SKM-1 treated with dmso at 0.1 percent for 144 hours (cell line): ENCODE measurements around the gene TGFBR3L.
"Not testable (repeated sequence)": the region's sequence is repeated elsewhere in the genome, so short reads cannot be mapped to it uniquely, and the experiment has no call there.

Source experiments
- DNase-seq: peaks from one replicate; lab custom pipeline; 2025; ENCODE audit not compliant: unreplicated experiment; lab: John Stamatoyannopoulos, UW

The TGFBR3L gene

DNA sequence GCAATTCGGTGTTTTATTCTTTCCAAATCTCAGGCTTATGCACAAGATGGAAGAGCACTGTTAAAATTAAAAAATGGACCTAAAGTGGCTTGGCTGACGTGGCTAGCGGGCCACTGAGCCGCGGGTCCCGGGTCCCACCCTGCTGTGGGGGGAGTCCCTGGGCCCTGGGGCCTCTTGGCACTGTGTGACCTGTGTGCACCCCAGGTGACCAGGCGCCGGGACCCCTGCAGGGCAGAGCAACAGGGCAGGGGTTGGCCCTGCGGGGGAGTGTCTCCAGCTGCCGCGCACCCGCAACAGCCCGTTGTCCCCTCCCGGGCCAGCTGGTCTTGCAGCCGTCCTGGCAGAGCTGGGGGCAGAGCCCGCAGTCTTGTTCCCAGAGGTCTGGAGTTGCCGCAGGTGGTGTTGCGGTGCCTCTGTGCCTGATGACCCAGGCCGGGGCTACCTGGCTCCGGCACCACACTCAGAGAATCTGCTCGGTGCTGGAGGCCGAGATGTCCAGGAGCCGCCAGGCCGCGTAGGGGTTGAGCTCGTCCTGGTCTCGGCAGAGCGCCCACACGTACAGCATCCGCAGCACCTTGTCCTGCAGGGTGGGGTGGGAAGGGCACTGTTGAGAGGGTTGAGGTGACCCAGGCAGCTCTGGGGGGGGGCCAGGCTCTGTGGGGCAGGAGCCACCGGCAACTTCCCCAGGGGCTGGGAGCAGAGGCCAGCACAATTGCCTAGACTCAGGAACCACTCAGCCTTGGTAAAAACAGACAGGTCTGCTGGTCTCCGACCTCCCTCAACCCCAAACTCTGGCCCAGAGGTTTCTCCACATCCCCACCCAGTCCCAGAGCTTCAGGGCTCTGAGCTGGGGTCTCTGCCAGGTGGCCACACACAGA is 12.3 kb downstream of the TGFBR3L start:
- no peak for DNase-seq

DNA sequence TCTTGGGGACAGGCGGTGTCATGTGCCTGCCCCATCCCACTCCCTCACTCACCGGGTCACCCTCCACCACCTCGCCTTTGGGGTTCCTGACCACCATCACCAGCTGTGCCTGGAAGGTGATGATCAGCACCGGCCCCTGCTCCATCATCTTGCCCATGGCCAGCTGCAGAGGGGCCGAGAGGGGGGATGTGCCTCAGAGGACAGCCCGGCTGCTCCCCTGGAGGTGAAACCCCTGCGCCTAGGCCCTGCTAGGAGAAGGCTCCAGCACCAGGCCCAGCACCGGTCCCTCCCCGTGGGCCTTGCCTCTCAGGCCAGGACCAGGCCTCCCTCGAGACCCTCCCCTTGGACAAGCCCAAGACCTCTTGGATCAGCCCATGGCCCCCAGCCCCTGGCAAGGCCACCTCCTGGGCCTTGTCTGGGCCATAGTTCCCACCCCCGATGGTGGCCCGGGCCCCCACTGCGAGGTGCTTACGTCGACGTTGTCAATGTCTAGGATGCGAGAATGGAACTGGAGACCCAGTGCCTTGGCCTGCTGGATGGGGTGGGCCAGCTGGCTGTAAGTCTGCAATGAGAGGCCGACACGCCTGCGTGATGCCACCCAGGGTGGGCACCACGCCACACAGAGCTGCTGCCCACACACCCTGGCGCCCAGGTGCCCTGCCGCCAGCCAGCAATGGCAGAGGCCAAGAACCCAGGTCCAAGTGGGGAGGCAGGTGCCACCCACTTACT is 13.1 kb downstream of the TGFBR3L start:
- DNase-seq: no peak

DNA sequence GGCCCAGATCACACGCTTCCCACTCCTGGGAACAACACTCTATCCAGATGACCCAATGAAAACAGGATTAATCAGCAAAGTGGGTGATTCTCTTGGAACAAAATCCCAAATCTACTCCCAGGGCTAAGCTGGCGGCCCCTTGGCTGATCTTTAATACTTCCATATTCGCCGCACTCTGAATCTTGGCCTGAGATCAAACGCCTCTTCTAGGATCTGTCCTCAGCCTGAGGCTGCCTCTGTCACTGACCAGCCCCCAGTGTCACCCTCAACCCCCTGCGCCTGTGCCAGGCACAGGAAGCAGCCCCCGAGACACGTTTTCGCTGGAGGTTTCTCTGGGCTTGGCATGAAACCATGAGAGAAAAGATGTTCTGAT is 13.7 kb downstream of the TGFBR3L start:
- no peak for DNase-seq

DNA sequence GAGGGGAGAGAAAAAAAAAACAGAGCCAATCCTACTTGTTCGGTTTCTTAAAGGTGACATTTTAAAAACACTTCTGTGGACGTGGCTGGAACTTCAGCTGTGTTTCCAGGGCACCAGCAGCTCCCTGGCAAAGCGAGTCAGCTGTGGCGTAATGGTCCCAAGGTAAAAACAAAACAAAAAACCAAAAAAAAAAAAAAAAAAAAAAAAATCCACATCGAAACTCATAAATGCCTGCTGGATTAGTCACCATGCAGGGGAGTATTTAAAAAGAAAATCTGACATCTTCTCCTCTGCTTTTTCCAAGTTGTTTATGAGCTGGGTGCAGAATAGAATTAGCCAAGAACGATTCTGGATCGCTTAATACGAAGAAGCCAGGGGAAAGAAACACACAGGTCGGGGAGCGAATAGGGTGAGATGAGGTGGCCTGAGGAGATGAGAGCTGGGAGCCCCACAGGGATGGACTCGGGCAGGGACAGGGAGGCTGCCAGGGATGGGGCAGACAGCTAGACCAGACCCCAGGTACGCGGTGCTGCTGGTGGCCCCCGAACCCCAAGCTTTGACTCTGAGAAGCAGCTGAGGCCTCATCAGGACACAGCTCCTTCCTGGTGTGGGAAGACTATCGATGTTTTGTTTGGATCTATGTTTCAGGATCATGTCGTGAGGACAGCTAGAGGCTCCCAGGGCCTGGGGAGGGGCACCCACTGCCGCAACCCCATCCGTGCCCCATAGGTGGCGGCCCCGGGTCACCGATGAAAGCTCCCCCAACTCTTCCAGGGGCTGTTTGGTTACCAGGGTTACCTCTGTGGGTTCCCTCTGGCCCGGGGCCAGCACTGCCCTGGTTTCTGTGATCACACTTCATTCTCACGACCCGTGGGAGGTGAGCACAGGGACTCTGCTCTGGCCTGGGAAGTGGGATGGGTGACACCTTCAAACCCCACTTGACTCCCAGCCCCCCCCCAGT is 14.4 kb downstream of the TGFBR3L start:
- DNase-seq: peak; percentile 60

DNA sequence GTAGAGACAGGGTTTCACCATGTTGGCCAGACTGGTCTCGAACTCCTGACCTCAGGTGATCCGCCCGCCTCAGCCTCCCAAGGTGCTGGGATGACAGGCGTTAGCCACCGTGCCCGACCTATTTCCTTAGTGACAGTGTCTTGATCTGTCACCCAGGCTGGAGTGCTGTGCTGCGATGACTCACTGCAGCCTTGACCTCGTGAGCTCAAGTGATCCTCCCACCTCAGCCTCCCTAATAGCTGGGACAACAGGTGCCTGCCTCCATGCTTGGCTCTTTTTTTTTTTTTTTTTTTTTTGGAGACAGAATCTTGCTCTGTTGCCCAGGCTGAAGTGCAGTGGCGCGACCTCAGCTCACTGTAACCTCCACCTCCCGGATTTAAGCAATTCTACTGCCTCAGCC is 15.4 kb downstream of the TGFBR3L start:
- DNase-seq: not testable (repeated sequence)

DNA sequence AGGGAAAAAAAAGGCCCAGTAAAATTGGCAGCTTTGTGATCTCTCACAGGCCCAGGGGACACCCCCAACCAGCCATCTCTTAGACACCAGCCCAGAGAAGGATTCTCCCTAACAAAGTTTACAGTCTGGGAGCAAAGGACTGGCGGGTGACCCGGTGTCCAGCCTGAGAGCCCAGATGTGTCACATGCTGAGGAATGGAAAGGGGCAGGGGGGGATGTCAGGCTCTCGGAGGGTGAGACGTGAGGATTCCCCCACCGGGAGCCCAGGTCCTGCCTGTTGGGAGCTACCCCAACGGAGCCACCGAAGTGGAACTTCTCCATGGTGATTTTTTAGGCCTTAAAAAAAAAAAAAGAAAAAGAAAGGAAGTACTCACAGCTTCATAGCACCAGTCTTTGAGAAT is 16.1 kb downstream of the TGFBR3L start:
- DNase-seq: no peak

DNA sequence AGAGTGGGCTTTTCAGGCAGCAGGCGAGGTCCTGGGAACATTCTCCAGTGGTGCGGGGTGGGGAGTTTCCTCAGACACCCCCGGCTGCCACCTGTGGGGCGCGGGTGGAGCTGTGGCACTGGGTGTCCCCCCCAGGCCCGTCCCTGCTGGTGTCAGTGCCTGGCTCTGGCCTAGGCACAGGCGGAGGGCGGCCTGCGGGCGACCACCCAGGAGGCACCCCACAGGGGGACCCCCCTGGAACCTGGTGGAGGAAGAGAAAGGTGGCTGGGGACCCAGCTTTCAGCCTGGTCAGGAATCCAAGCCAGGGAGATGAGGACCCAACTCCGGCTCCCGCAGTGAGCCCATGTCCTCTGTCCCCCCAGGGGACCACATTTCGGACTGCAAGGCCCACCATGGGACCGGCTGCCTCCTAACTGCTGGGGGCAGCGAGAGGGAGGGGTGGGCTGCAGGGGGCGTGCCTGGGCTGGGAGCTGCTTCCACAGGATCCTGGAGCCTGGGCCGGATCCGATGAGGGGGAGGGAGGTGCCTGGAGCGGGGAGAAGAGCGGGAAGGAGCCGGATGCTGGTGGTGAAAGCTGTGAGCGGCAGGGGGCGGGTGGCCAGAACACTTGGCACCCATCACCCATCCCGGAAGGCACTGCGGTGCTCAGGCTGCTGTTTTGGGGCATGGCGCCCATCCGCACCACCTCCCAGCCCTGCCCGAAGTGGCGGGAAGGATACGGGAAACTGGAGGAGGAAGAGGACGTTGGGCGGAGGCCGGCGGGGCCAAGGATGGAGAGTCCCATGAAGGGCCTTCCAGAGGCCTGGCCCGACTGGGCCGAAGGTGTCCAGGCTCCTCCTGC is 16.8 kb downstream of the TGFBR3L start:
- DNase-seq: no peak

DNA sequence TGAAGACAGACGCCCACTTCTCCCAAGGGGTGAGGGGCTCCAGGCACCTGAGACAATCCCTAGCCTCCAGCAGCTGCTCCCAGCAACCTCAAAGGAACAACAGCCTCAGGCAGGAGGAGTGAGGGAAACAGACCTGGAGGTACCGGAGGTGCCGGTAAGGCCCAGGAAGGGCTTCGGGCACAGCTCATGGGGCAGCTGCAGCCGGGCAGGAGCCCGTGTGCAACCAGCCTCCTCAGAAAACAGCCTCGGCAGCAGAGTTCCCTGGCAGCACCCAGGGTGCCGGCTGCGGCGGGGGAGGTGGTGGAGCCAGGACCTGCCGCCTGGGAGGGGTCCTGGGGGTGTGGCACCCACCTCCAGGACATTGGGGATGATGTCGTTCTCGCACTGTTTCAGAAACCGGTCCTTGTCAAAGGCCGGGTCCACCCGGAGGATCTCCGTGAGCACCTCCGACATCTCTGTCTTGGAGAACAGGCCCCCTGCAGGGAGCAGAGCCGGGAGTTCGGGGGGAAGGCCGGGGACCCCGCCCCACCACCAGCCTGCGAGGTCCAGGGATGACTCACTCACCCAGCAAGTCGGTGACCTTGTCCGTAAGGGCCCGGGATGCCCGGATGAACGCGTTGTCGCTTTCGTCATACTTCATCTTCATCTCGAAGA is 17.8 kb downstream of the TGFBR3L start:
- DNase-seq: no peak

DNA sequence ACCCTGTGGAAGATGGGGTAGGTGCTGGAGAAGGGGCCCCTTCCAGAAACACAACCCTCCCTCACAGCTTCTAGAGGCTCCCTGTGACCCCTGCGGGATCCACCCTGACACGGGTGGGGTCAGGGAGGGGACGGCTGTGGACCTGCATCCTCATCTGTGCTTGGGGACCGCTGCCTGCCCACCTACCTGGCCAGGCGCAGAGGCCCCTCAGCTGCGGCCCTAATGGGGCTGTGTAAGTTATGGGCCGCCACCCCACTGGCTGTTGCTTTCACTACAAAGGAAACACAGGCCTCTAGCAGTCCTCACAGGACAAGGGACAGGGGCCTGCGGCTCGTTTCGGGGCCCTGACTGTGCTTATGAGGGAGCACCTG is 18.3 kb downstream of the TGFBR3L start:
- DNase-seq: no peak

DNA sequence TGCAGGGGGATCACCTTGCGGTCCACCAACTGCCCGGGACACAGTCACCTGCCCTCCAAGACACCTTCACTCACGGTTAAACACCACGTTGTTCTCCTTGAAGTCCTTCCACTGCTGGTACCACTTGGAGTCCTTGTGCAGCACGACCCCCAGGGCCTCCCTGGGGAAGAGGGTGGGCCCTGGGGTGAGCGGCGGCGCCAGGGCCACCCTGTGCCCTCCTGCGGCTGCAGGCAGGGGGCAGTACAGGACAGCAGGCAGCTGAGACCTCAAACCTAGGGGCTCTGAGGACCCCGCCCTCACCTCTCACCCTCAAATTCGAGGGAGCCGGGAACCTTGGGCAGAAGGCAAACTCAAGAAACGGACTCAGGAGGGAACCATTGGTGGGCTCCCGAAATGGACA is 18.8 kb downstream of the TGFBR3L start:
- no peak for DNase-seq

DNA sequence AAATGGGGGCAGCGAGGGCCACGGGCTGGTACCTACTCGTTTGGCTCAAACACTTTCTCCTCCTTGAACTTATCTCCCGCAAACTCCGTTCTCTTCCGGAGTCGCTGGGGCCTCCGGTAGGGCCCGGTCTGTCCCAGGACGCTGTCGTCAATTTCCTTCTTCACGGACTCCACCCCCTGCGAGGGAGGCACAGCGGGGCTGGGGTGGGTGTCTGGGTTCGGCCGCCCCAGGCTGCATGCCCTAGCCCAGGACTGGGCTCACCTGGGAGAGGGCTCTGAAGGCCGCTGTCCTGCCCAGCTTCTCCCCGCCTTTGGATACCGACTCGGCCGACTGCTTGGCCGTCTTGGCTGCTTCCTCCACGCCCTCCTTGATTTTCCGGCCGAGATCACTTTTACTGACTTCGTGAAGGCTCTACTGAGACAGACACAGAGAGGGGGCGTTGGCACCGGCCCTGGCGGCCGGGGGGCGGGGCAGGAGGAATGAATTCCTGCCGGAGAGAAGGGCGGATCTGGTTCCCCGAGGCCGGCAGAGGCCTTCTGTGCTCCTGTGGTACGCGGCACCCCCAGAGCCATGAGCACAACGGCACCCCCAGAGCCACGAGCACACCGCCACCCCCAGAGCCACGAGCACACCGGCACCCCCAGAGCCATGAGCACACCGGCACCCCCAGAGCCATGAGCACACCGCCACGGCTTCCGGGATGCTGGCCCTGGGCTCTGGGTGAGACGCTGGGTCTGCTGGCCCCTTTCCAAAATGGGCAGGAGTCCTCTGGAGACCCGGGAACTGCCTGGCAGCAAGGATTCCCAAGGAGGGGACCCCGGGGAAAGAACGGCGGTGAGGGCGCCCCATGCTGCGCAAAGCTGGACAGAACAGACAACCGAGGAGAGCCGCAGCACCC is 19.4 kb downstream of the TGFBR3L start:
- no peak for DNase-seq

DNA sequence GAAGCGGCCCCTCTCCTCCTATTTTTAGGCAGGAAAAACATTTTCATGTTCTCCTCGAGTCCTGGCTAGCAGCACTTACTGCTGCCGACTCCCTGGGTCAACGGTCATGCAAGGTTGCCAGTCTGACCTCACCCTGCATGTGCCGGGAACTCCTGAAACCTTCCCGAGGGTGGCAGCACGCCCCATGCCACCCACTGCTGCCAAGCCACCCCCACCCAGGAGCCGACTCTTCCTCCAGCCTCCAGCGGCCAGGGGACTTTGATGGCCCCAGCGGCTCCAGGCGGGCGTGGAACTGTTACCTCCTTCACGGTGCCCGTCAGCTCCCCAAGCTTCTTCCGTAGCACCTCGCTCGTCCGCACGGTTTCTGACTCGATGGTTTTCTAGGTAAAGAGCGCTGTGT is 20.1 kb downstream of the TGFBR3L start:
- no peak for DNase-seq

DNA sequence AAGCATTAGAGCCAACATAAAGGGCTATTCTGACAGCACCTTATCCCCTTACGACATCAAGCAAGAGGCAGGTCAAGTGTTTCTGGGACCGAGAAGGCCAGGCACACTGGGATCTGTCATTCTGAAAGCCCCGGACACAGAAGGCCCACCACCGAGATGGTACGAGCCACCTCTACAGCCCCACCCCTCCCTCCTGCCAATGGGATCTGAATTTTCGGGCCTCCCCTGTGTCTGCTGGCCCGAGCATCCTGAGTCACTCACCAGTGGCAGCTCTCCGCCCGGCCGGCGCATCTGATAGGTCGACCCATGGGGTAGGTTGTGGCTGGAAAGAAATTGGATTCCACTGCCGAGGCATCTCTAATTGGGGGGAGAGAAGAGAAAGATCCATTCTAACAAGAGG is 26.2 kb downstream of the TGFBR3L start:
- no peak for DNase-seq

DNA sequence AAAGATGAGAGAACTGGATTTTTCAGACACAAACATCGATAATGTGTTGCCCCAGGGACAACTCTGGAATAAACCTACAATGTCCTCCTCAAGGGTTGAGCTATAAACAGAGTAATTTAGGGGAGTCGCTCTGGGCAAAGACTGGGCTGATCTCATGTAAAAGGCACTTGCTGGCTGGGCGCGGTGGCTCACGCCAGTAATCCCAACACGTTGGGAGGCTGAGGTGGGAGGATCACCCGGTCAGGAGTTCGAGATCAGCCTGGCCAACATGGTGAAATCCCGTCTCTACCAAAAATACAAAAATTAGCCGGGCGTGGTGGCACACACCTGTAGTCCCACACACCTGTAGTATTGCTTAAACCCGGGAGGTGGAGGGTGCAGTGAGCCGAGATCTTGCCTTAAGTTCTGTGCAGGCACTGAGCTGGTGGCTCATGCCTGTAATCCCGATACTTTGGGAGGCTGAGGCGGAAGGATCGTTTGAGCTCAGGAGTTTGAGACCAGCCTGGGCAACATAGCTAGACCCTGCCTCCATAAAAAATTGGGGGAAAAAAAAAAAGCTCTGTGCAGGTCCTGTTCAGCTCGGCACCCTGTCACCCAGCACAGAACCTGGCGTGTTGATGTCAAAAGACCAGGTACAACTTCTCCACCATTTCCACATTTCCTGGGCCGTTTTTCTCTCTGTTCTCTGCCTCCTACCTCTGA is 27.4 kb downstream of the TGFBR3L start:
- no peak for DNase-seq

DNA sequence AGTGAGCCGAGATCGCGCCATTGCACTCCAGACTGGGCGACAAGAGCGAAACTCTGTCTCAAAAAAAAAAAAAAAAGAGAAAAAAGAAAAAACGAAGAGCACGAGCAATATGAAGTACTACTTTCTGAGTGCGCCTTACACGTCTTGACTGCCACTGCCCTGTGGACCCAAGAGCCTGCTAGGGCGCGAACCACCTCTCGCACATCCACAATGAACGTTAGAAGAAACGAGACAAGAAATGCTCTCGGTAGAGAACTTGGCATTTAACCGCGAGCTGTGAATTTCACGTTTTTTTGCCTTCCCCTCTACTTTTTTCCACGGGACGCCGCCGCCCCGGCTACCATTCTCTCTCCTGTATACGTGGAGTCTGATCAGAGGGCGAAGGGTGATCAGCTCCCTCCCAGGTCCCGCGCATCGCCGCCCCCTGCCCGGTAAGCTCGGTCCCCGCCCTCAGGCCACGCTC is 28.4 kb downstream of the TGFBR3L start:
- no peak for DNase-seq

DNA sequence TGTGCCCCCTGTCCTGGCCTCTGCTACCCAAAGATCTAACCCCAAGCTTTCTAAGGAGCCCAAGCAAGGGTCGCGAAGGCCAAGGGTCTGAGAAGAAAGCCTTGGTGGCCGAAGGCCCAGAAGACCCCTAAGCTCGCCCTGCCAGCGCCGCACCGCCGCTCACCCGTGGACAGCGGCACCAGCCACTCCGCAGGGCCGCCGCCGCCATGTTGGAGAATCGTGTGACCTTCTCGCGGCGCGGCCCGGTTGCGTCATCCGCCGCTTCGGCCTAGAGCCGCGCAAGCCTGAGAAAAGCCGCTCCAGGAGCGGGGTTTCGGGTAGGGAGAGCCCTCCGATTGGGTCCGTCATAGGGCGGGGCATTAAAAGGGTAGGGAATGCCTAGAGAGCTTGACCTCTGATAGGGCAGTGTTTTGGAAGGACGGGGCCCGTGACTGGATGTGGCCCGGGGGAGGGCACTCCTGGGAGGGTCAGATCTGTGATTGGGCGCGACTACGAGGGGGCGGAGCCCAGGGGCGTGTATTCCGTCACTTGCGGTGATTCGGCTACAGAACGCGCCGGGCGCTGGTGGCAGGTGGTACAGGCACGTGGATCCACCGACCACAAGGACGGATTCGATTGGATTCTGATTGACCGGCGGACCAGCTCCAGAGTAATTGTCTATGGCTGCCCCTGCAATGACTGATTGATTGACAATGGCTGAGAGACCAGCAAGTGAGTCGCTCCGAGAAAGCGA is 29.0 kb downstream of the TGFBR3L start, which contains the start of gene TIMM44:
Gene TIMM44, minus strand, starts transcription at position 223 of the 733 bp plus-strand sequence. Its CDS starts 15 bp downstream, at position 208.
- peak; percentile 99 for DNase-seq

DNA sequence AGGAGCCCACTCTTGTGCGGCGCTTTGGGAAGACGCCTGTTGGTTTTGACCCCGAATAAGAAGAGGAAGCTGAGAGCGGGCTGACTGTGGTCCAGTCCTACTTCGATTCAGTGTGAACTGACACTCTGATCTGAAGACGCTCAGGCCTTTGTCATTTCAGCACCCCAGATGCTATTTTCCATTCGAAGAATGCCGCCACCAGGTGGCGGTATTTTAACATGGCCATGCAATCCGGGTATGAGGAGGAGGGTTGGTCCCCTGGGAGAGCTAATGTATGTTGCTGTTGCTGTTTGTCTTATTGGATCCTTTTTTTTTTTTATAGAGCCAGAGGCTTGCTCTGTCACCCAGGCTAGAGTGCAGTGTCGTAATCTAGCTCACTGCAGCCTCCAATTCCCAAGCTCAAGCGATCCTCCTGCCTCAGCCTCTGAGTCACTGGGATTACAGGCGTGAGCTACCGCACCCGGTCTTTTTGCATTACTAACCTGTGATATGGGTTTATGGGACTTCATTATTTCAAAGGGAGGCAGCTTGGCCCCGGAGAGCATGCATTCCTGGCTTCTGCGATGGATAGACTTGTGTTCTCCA is 29.6 kb downstream of the TGFBR3L start:
- peak; percentile 77 for DNase-seq
